Fibroblast of skin of right biceps (primary cell): ENCODE data around the gene TEX264.
"Not testable (repeated sequence)": the region's sequence is repeated elsewhere in the genome, so short reads cannot be mapped to it uniquely, and the experiment has no call there.

Source experiments
- DNase-seq: peaks from one replicate; pipeline ENCODE4 v3.0.0-alpha.2; 2013

The TEX264 gene

GRCh38 chr3:51670823-51671733 is at the start of gene TEX264:
TSS of gene TEX264 (plus strand) at chr3:51671252. CDS start at chr3:51674305, 3,053 bp downstream.
- peak; percentile 78 for DNase-seq

- no peak for DNase-seq
Observed at GRCh38 chr3:51622413-51622812, 48.6 kb upstream of the TEX264 start.

- peak; percentile 34 for DNase-seq
Observed at GRCh38 chr3:51622868-51623267, 48.2 kb upstream of the TEX264 start.

GRCh38 chr3:51630513-51630912 is 40.5 kb upstream of the TEX264 start:
- DNase-seq = no peak

GRCh38 chr3:51637144-51637940 is 33.7 kb upstream of the TEX264 start:
- no peak for DNase-seq

- peak; percentile 51 for DNase-seq
Observed at GRCh38 chr3:51637941-51638471, 33.0 kb upstream of the TEX264 start.

- DNase-seq = no peak
Observed at GRCh38 chr3:51642462-51642861, 28.6 kb upstream of the TEX264 start.

- no peak for DNase-seq
Observed at GRCh38 chr3:51646091-51646490, 25.0 kb upstream of the TEX264 start.

- DNase-seq = not testable (repeated sequence)
Observed at GRCh38 chr3:51652103-51652502, 18.9 kb upstream of the TEX264 start.

- DNase-seq = not testable (repeated sequence)
Observed at GRCh38 chr3:51653409-51653808, 17.6 kb upstream of the TEX264 start.

- no peak for DNase-seq
Observed at GRCh38 chr3:51657234-51657633, 13.8 kb upstream of the TEX264 start.

- DNase-seq = no peak
Observed at GRCh38 chr3:51659942-51660341, 11.1 kb upstream of the TEX264 start.

- DNase-seq = no peak
Observed at GRCh38 chr3:51662456-51662855, 8.6 kb upstream of the TEX264 start.

GRCh38 chr3:51668756-51669155 is 2.3 kb upstream of the TEX264 start:
- peak; percentile 24 for DNase-seq

- peak; percentile 67 for DNase-seq
Observed at GRCh38 chr3:51669241-51670052, 1.6 kb upstream of the TEX264 start.

GRCh38 chr3:51670053-51670822 is 814 bp upstream of the TEX264 start:
- DNase-seq = no peak

- DNase-seq = peak; percentile 52
Observed at GRCh38 chr3:51671734-51672475, 853 bp downstream of the TEX264 start.

GRCh38 chr3:51673181-51673801 is 2.2 kb downstream of the TEX264 start:
- DNase-seq = no peak

GRCh38 chr3:51673802-51674654 is 3.0 kb downstream of the TEX264 start:
- no peak for DNase-seq

- DNase-seq = no peak
Observed at GRCh38 chr3:51675201-51675611, 4.2 kb downstream of the TEX264 start.
